NOMO-1 treated with DMSO at 0.1 percent for 48 hours (cell line): ENCODE data around the gene LARGE1.
A peak's percentile ranks its signal among the peaks of the same experiment; 100 is the strongest.
"Not testable (repeated sequence)": the region's sequence is repeated elsewhere in the genome, so short reads cannot be mapped to it uniquely, and the experiment has no call there.

Experiments used
- DNase-seq: peaks from one replicate; lab custom pipeline; 2025; ENCODE audit not compliant: unreplicated experiment; lab: John Stamatoyannopoulos, UW

LARGE1 gene

DNA sequence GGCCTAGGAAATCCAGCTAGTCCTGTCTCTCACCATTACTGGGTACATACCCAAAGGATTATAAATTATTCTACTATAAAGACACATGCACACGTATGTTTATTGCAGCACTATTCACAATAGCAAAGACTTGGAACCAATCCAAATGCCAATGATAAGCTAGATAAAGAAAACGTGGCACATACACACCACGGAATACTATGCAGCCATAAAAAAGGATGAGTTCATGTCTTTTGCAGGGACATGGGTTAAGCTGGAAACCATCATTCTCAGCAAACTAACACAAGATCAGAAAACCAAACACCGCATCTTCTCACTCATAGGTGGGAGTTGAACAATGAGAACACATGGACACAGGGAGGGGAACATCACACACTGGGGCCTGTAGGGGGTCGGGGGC, 61.6 kb downstream of the LARGE1 start:
- DNase-seq = not testable (repeated sequence)

DNA sequence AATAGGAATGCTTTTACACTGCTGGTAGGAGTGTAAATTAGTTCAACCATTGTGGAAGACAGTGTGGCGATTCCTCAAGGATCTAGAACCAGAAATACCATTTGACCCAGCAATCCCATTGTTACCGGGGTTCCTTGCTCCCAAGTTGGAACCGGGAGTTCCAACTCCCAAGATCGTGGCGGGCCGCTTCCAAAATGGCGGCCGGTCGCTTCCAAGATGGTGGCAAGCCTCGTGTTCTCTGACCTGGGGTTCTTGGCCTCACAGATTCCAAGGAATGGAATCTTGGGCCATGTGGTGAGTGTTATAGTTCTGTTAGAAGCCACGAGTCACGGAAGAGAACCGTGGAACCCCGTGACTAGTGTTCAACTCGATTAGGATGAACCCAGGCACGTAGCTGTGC, 62.5 kb downstream of the LARGE1 start:
- DNase-seq = not testable (repeated sequence)

DNA sequence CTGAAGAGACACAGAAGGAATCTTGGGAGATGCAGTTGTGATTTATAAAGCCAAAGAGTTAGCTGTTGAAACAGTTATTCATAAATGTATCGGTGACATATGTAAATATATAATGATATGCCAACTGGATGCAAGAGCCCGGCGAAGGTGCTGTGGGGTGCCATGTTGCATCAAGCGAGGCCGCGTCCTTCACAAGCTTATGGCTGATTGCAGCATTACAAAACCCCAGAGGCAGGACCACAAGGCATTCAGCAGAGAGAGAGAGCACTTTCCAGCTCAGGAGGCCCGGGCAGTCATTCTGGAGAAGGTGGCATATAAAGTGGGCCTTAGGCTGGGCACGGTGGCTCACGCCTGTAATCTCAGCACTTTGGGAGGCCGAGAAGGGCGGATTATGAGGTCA, 65.6 kb downstream of the LARGE1 start:
- no peak for DNase-seq

GRCh38 chr22:33853200-33854097, 66.8 kb downstream of the LARGE1 start:
- peak; percentile 57 for DNase-seq

DNA sequence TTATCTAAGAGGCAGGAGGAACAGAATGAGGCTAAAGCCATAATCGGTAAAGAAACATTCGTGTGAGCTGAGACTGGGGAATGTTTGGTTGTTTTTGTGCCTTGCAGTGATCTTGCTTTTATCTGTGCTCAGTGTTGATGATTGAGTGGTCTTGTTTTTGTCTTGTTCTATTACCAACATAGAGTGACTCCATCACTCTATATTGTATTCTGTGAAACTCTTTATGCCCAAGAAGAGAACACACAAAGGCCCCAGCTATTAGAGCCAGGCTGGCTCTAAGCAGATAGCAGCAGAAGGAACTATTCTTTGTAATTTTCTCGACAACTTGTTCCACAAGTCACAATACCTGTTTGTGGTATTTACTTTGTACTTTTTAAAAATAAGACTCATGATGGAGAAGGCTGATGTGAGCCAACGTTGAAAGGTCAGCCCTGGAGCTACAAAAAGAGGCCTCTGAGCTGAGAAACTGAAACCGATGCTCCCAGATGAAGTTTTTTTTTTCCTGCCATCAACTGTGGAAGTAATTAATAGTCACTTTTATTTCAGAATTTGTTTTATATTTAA, 68.4 kb downstream of the LARGE1 start:
- DNase-seq = no peak

DNA sequence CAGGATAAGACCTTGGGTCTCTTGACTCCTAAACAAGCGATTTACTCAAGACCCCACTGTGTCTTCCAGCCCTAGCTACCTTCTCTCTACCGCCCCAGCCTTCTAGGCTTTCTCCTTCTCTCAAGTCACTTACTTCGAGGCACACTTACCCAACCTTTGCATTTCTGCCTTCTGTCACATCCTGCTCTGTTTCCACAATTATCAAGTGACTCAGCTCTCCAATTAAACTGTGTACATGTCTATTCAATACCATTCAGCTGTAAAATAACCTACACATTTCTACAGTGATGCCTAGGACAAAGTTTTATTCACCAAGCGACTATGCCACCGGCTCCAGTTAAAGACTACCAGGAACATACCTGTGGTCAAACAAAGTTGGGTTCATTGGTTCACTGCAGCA, 69.0 kb downstream of the LARGE1 start:
- no peak for DNase-seq

GRCh38 chr22:33850724-33851123, 69.6 kb downstream of the LARGE1 start:
- no peak for DNase-seq

DNA sequence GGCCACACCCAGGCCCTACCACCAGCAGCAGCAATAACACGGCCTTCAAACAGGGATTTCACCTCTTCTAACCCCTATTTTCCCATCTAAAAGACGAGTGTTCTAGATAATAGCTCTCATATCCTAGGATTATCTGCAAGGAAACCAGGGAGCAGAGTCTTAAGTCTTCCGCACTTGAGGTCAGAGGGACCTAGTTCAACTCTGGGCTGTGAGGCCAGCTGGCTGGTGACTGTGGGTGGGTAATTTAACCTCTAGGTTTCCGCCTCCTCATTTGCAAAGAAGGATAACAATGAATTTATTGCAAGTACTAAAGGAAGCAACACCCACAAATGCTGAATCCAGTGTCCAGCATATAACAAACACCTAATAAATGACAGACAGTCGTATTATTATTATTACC, 70.1 kb downstream of the LARGE1 start:
- DNase-seq = no peak

DNA sequence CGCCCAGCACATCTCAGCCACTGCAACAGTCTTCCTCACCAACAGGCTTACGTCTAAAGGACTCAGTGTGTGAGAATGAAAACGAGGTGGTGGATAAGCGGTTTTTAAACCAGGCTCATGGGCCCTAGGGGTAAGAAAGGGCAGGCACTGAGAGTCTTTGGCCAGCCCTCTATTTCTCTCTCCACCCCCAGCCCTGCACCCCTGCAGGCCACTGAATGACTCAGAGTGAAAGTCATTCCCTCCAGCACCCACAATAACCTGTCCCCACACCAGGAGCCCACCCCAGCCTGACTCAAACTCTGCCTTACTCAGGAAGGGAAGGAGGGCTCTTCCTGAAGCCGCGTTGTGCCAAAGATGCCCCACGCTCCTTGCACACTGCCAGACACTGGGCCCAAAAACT, 72.0 kb downstream of the LARGE1 start:
- DNase-seq = no peak

DNA sequence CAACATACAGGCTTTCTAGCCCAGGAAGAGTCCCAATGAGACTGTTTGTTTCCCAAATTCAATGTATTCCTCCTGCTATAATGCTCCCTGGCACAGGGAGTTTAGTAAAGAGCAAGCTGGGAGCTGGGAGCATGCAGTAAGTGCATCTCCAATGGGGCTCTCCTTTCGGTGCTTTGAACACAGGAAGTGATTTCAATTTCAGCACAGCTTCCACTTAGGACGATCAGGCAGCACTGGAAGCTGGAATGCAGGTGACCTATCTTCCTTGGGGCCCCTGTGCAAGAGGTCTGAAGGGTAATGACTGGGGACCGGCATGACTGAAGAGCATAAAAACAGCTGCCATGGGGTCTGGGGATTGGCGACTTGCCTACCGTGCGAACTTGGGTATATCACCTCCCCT, 76.0 kb downstream of the LARGE1 start:
- no peak for DNase-seq

GRCh38 chr22:33842421-33843094, 77.7 kb downstream of the LARGE1 start:
- no peak for DNase-seq

- DNase-seq = no peak
Measured at GRCh38 chr22:33842006-33842354, 78.3 kb downstream of the LARGE1 start.

DNA sequence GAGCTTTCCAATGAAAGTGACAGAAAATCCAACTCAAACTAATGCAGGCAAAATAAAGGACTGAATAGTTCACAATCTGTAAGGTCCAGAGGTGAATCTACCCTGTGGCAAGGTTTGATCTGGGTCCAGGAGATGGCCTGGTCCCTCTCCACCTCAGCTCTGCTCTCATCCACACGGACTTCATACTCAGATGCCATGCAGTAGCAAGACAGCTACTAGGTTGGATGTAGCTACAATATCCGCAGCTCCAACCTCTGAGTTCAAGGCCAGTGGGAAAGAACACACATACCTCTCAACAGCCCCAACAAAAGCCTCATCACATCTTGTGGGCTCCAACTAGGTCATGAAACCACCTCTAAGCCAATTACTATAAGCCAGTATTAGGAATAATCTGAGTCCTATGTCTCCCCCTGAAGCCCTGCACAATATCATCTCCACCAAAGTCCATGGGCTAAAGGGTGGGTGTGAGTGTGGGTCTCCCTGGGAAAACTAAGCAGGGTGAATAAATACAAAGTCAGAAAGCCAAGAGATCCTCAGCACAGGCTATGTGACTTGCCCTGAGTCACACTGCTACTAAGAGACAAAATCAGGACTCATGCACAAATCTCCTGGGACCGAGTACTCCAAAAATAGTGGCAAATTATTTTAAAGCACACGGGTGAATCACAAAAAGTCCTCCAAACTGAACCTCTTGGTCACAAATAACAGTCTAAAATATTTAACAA, 78.8 kb downstream of the LARGE1 start:
- DNase-seq = no peak

DNA sequence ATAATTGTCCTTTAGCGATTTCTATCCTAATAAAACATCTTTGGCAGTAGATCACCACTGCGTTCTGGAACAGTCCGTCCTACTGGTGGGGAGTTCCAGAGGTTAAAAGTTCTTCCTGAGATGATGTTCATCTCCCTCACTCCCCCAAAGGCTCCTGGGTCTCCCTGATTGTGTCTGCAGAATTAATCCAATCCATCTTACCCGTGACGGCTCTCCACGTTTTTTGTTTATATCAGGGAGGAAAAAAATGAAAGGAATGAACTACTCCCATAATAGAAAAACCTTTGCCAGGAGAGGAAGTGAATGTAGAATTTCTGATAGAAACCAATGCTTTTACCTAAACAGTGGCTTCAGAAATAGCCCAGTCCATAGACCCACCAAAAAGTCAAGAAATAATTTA, 81.6 kb downstream of the LARGE1 start:
- DNase-seq = no peak

GRCh38 chr22:33837826-33838225, 82.5 kb downstream of the LARGE1 start:
- DNase-seq = no peak

DNA sequence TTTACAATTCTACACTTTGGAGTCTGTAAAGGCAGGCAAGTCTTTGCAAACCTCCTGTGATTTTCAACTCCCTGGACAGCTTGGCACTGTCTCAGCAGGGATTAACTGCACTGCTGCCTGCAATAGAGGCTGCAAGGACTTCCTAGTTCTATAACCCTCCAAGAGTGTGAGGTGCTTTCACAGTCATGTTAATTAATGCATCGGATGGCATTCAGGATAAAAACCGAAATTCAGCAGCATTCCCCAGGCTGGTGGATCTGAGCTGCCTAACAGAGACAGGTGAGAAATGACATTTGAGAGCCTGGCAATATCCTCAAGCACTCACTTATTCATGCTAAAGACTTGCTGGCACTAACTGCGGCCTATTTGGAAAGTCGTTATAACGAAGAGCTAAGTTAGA, 85.0 kb downstream of the LARGE1 start:
- DNase-seq = no peak

DNA sequence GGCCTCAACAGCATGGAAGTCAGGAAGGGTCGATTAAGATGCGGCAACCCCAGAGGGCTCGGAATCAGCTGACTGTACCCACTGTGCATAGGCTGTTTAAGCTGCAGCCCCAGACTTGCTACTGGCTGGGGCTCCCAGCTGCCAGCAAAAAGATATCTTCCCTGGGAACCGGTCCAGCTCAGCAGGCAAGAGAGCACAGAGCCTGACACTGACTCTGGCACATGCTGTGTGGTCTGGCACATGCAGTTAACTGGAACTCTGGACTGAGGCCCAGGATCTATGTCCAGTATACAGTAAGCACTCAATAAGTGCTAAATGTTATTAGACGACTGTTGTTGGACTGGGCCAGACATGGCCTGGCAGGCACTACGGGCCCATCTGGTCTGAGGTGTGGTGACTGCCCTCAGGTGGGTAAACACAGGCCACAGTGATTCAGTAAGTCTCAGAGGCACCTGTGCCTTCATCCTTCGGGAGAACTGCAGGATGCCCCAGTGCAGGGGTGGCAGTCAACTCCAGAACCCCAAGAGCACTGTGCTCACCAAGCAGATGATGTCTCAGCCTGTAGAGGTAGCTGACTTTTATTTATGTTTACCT, 87.6 kb downstream of the LARGE1 start:
- no peak for DNase-seq

- DNase-seq = no peak
Measured at GRCh38 chr22:33831651-33832050, 88.6 kb downstream of the LARGE1 start.

DNA sequence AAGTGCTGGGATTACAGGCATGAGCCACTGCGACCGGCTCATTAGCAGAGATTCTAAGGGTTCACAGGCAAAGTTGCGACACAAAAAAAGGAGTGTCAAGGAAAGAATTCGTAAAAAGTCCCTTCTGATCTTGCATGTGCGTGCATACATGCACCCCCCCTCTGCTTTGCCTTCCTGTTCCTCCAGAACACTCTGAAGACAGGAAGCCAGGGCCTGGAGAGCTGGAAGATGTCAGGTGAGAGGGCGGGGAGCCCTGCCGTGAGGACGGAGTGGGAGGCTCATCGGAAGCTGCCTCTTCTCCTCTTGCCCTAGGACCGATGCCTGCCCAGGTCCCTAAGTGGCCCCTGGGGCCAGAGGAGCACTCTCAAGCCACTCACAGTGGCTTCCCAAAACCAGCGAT, 89.1 kb downstream of the LARGE1 start:
- DNase-seq = no peak

GRCh38 chr22:33829546-33830280, 90.6 kb downstream of the LARGE1 start:
- DNase-seq = no peak

DNA sequence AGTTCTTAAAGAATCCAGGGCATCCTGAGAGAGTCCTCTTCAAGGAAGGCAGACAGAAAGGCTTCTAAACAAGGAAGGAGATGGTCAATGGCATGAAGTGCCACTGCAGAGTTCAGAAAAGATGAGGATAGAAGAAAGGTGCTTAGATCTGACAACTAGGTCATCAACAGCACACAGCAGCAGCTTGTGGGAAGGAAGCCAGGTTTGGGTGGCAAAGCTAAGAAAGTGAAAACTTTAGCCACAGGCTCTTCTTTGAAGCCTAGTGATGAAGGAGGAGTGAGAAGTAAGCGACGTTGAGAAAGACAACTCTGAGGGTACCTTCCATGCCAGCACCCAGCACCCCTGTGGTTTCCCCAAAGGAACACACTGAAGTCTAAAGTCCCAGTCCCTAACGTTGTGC, 92.0 kb downstream of the LARGE1 start:
- no peak for DNase-seq
